MM.1S (cell line): Measurements from ENCODE around the gene ARL8B.

Experiments
- CTCF ChIP-seq: fragments of 300-600 bp; sonication (generic); IDR thresholded peaks from 2 replicates; pipeline ENCODE4 v1.5.1; 2016; ENCODE audit warnings: antibody characterized with exemption, low read length, mixed read lengths
- EZH2 ChIP-seq: fragments of 300-600 bp; sonication (generic); optimal IDR thresholded peaks from 2 replicates; pipeline ENCODE3; 2017; ENCODE audit warnings: low read depth, mild to moderate bottlenecking, antibody characterized with exemption, low read length, mixed read lengths
- EZH2phosphoT487 ChIP-seq: fragments of 300-600 bp; sonication (generic); IDR thresholded peaks from 2 replicates; pipeline ENCODE4 v1.6.1; 2018; ENCODE audit warnings: antibody characterized with exemption, low read length

DNA sequence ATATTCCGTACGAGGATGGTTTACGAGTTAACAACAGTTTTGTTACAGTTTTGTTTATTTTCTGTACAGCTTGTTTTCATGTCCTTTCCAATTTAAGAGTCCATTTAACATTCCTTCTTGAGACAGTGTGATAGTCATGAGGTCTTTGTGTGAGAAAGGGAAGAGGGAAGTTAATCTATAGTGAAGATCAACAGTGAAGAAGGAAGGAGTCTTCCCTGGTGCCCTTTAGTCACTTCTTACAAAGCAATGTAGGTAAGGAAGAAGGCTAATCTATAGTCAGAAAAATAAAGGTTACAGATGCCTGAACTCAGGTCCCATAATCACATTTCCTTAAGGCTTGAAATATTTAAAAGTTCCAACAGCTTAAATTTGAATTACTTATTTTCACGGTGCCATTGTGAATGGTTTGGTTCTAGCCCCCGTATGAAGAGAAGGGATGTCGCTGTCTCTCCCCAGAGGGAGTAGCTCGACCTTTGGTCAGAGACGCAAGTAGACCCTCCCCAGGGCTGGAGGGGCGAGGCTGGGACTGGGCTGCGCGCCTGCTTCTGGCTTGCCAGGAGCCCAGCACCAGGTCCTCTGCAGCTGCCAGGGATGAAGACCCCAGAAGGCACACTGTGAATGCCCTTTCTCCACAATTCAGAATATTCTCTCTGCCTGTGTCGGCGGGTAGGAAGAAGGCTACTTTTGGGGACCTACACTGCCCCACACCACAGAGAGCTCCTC lies 100.4 kb downstream of the ARL8B start:
- no peak for TF ChIP-seq CTCF
- TF ChIP-seq EZH2, result no peak
- TF ChIP-seq EZH2phosphoT487, result no peak
